ENCODE results near the gene ATRX. TPM values are rescaled to one million over a fixed set of nuclear protein-coding genes. Genes with fewer than 3 reads are reported as not detected.
"Not testable (repeated sequence)": the region's sequence is repeated elsewhere in the genome, so short reads cannot be mapped to it uniquely, and the experiment has no call there.

Gene ATRX
- total RNA-seq, 2 donors from 2014 or later, result 49.3 to 110 TPM

DNA sequence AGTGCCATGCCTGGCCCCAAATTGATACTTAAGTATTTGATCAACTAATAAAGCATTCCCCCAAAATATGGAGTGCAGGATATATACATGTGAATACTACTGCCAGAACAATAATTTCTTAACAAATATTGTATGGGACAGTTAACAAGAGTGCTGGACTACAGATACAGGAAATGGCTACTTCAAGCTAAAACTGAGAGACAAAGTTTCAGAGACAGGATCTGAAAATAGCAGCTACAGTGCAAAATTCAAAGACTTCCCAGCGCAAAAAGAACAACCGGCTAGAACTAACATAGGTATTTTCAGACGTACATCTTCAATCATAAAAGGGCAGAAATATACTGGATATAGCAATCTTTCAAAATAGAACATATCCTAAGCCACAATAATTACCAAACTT, 6.3 kb downstream of the ATRX start:
- 53% methylated on average over 3 of the region's 3 CpGs for WGBS
- TF ChIP-seq POLR2AphosphoS5 (IDR thresholded peaks at IDR 0.05), result no peak
- no peaks in the 10 kb centered on the region for H3K27me3 ChIP-seq (replicated peaks; ENCODE audit: insufficient read depth)
- H3K4me1 ChIP-seq (replicated peaks), result no peaks in the 10 kb centered on the region
- no peak overlapping the region for H3K27ac ChIP-seq
- H3K9me3 ChIP-seq, result no peaks in the 10 kb centered on the region
- no peaks in the 10 kb centered on the region for H3K36me3 ChIP-seq
- intact Hi-C loops (cut with DNase I), result loop anchor here (10.0 kb wide), 1 partner anchor 115 kb away; the partner anchor contains the start of genes COX7B and MAGT1
- DNase-seq (ENCODE audit: low spot score), result no peak
- no peak overlapping the region for H3K4me3 ChIP-seq

DNA sequence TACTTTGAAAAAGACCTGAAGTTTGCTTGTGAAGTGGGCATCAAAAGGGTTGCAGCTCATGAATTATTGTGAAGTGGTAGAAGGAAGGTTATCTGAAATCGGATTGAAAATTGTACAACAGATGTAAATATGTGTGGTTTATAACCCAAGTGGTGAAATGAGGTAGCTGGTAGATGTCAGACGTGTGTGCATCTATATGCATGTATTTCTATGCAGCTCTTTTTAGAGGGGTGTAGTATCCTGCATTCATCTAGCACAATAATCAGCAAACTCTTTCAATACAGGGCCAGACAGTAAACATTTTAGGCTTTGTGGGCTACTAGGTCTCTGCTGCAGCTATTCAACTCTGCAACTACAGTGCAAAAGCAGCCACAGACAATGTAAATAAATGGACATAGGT, 9.4 kb downstream of the ATRX start:
- Histone ChIP-seq H3K27me3 (replicated peaks; ENCODE audit: insufficient read depth) (no peaks in the 10 kb centered on the region), H3K4me1 (replicated peaks) (no peaks in the 10 kb centered on the region), H3K9me3 (no peaks in the 10 kb centered on the region), H3K4me3 (no peak overlapping the region), H3K36me3 (no peaks in the 10 kb centered on the region), H3K27ac (no peak overlapping the region)
- TF ChIP-seq POLR2A (IDR thresholded peaks at IDR 0.05), result no peak
- TF ChIP-seq POLR2AphosphoS5 (IDR thresholded peaks at IDR 0.05), result no peak
- 27% methylated on average over 2 of the region's 2 CpGs for WGBS
- intact Hi-C loops (cut with DNase I), result no loop called here
- no peak for DNase-seq (ENCODE audit: low spot score)

DNA sequence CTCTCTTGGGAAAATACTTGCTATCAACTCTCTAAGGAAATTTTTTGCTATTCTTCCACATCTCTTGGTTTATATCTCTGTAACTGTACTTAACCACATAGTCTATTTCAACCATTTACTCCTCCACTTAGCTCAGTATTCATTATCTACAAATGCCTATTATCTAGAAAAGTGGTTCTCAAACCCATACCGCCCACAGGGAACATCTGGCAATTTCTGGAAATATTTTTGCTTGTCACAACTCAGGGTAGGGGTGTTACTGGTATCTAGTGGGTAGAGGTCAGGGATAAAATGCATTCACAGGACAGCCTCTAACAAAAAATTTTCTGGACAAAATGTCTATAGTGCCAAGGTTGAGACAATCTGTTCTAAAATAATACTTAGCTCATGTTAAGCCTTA, 14.4 kb downstream of the ATRX start:
- TF ChIP-seq, protein P1, sequence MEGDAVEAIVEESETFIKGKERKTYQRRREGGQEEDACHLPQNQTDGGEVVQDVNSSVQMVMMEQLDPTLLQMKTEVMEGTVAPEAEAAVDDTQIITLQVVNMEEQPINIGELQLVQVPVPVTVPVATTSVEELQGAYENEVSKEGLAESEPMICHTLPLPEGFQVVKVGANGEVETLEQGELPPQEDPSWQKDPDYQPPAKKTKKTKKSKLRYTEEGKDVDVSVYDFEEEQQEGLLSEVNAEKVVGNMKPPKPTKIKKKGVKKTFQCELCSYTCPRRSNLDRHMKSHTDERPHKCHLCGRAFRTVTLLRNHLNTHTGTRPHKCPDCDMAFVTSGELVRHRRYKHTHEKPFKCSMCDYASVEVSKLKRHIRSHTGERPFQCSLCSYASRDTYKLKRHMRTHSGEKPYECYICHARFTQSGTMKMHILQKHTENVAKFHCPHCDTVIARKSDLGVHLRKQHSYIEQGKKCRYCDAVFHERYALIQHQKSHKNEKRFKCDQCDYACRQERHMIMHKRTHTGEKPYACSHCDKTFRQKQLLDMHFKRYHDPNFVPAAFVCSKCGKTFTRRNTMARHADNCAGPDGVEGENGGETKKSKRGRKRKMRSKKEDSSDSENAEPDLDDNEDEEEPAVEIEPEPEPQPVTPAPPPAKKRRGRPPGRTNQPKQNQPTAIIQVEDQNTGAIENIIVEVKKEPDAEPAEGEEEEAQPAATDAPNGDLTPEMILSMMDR (IDR thresholded peaks at IDR 0.05), result no peak
- no peak for TF ChIP-seq POLR2A (IDR thresholded peaks at IDR 0.05)
- no peak for TF ChIP-seq POLR2AphosphoS5 (IDR thresholded peaks at IDR 0.05)
- intact Hi-C loops (cut with DNase I), result no loop called here
- no peaks in the 10 kb centered on the region for H3K4me1 ChIP-seq (replicated peaks)
- no peak overlapping the region for H3K4me3 ChIP-seq
- H3K36me3 ChIP-seq, result no peaks in the 10 kb centered on the region
- no peaks in the 10 kb centered on the region for H3K9me3 ChIP-seq
- no peak overlapping the region for H3K27ac ChIP-seq
- no peak for DNase-seq (ENCODE audit: low spot score)
- WGBS, result 94% methylated on average over 1 of the region's 1 CpG
- no peaks in the 10 kb centered on the region for H3K27me3 ChIP-seq (replicated peaks; ENCODE audit: insufficient read depth)

DNA sequence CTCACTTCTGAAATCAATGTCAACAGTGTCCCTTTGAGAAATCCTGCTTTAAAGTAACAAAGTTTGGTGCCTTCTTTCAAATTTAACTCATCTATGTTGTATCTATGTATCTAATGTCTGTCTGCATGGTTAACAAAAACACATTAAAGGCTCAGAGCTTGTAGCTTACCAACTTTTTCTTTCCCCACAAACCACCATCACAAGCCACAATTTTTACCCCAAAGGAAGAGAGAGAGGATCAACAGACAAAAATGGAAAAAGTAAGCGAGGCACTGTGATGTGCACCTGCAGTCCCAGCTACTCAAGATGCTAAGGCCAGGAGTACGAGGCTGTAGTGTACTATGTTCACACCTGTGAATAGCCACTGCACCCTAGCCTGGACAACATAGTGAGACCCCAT, 17.2 kb downstream of the ATRX start:
- H3K9me3 ChIP-seq, result no peaks in the 10 kb centered on the region
- TF ChIP-seq, protein P1 (IDR thresholded peaks at IDR 0.05), result no peak
- TF ChIP-seq POLR2AphosphoS5 (IDR thresholded peaks at IDR 0.05) (no peak), POLR2A (IDR thresholded peaks at IDR 0.05) (no peak)
- WGBS, result 89% methylated on average over 2 of the region's 2 CpGs
- intact Hi-C loops (cut with DNase I), result no loop called here
- H3K4me1 ChIP-seq (replicated peaks), result no peaks in the 10 kb centered on the region
- H3K27me3 ChIP-seq (replicated peaks; ENCODE audit: insufficient read depth), result no peaks in the 10 kb centered on the region
- no peak overlapping the region for H3K4me3 ChIP-seq
- no peaks in the 10 kb centered on the region for H3K36me3 ChIP-seq
- DNase-seq (ENCODE audit: low spot score), result no peak
- no peak overlapping the region for H3K27ac ChIP-seq

DNA sequence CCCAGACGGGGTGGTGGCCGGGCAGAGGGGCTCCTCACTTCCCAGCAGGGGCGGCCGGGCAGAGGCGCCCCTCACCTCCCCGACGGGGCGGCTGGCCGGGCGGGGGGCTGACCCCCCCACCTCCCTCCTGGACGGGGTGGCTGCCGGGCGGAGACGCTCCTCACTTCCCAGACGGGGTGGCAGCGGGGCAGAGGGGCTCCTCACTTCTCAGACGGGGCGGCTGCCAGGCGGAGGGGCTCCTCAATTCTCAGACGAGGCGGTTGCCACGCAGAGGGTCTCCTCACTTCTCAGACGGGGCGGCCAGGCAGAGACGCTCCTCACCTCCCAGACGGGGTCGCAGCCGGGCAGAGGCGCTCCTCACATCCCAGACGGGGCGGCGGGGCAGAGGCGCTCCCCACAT, 19.8 kb downstream of the ATRX start:
- intact Hi-C loops (cut with DNase I); H3K4me3 ChIP-seq; DNase-seq (ENCODE audit: low spot score); H3K27me3 ChIP-seq (replicated peaks; ENCODE audit: insufficient read depth); H3K36me3 ChIP-seq; H3K4me1 ChIP-seq (replicated peaks); H3K9me3 ChIP-seq; H3K27ac ChIP-seq: not testable (repeated sequence)
- WGBS, result 97% methylated on average over 28 of the region's 33 CpGs

DNA sequence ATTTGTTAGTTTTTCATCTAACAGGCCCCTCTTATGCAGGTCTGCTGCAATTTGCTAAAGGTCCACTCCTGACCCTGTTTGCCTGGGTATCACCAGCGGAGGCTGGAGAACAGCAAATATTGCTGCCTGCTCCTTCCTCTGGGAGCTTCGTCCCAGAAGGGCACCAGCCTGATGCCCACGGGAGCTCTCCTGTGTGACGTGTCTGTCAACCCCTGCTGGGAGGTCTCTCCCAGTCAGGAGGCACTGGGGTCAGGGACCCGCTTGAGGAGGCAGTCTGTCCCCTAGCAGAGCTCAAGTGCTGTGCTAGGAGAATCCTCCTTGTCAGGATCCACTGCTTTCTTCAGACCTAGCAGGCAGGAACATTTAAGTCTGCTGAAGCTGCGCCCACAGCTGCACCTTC, 30.5 kb downstream of the ATRX start:
- WGBS, result 91% methylated on average over 6 of the region's 6 CpGs
- TF ChIP-seq, protein P1 (IDR thresholded peaks at IDR 0.05), result no peak
- no peak for TF ChIP-seq POLR2AphosphoS5 (IDR thresholded peaks at IDR 0.05)
- TF ChIP-seq POLR2A (IDR thresholded peaks at IDR 0.05), result no peak
- Histone ChIP-seq H3K9me3 (no peaks in the 10 kb centered on the region), H3K4me3 (no peak overlapping the region), H3K27ac (no peak overlapping the region), H3K36me3 (no peaks in the 10 kb centered on the region), H3K4me1 (replicated peaks) (no peaks in the 10 kb centered on the region), H3K27me3 (replicated peaks; ENCODE audit: insufficient read depth) (no peaks in the 10 kb centered on the region)
- intact Hi-C loops (cut with DNase I), result no loop called here
- DNase-seq (ENCODE audit: low spot score), result no peak

DNA sequence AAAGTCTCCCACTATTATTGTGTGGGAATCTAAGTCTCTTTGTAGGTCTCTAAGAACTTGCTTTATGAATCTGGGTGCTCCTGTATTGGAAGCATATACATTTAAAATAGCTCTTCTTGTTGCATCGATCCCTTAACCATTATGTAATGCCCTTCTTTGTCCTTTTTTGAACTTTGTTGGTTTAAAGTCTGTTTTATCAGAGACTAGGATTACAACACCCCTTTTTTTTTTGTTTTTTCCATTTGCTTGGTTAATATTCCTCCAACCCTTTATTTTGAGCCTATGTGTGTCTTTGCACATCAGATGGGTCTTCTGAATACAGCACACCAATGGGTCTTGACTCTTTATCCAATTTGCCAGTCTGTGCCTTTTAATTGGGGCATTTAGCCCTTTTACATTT, 32.1 kb downstream of the ATRX start:
- H3K4me1 ChIP-seq (replicated peaks); H3K36me3 ChIP-seq; DNase-seq (ENCODE audit: low spot score); H3K27me3 ChIP-seq (replicated peaks; ENCODE audit: insufficient read depth); H3K4me3 ChIP-seq; H3K9me3 ChIP-seq; intact Hi-C loops (cut with DNase I); H3K27ac ChIP-seq: not testable (repeated sequence)
- WGBS, result 100% methylated on average over 1 of the region's 1 CpG
